ENCODE data around the gene PIK3C3.
"Not testable (repeated sequence)": the region's sequence is repeated elsewhere in the genome, so short reads cannot be mapped to it uniquely, and the experiment has no call there.

The PIK3C3 gene

GRCh38 chr18:42005782-42006181 is 50.7 kb downstream of the PIK3C3 start:
- Histone ChIP-seq H4K20me1 (ENCODE audit: control insufficient read depth, insufficient read depth, low read depth, low read length) (no peaks in the 10 kb centered on the region), H3K4me2 (ENCODE audit: low read length) (no peak overlapping the region), H3K79me2 (ENCODE audit: control insufficient read depth, low read length) (no peaks in the 10 kb centered on the region), H3K9me2 (replicated peaks; ENCODE audit: control insufficient read depth, low read length) (no peaks in the 10 kb centered on the region), H3K27ac (ENCODE audit: low read depth, low read length) (no peak overlapping the region), H3K36me3 (ENCODE audit: control insufficient read depth, low read length) (peaks cover 17% of the 10 kb centered on the region), H3F3A (ENCODE audit: control insufficient read depth, insufficient read depth) (no peaks in the 10 kb centered on the region), H3K4me3 (ENCODE audit: low read length) (no peak overlapping the region), H3K4me1 (ENCODE audit: control insufficient read depth, low read length) (no peaks in the 10 kb centered on the region), H3K27me3 (ENCODE audit: control insufficient read depth, low read length) (no peaks in the 10 kb centered on the region), H3K9me3 (ENCODE audit: control insufficient read depth, insufficient read depth, low read length) (no peaks in the 10 kb centered on the region)
- no peak for TF ChIP-seq CTCF (IDR thresholded peaks at IDR 0.05; ENCODE audit: low read depth, low read length, poor library complexity, severe bottlenecking)
- TF ChIP-seq EZH2phosphoT487 (IDR thresholded peaks at IDR 0.05; ENCODE audit: borderline replicate concordance, low read length): no peak

GRCh38 chr18:42009457-42009856 is 54.4 kb downstream of the PIK3C3 start:
- H4K20me1 ChIP-seq (ENCODE audit: control insufficient read depth, insufficient read depth, low read depth, low read length); H3K27me3 ChIP-seq (ENCODE audit: control insufficient read depth, low read length); H3K79me2 ChIP-seq (ENCODE audit: control insufficient read depth, low read length); H3K4me1 ChIP-seq (ENCODE audit: control insufficient read depth, low read length); H3K9me2 ChIP-seq (replicated peaks; ENCODE audit: control insufficient read depth, low read length); H3F3A ChIP-seq (ENCODE audit: control insufficient read depth, insufficient read depth); H3K4me3 ChIP-seq (ENCODE audit: low read length); H3K9me3 ChIP-seq (ENCODE audit: control insufficient read depth, insufficient read depth, low read length); H3K4me2 ChIP-seq (ENCODE audit: low read length); H3K27ac ChIP-seq (ENCODE audit: low read depth, low read length): not testable (repeated sequence)
- peaks cover 15% of the 10 kb centered on the region for H3K36me3 ChIP-seq (ENCODE audit: control insufficient read depth, low read length)

GRCh38 chr18:42011053-42011452 is 56.0 kb downstream of the PIK3C3 start:
- Histone ChIP-seq H3K27me3 (ENCODE audit: control insufficient read depth, low read length) (no peaks in the 10 kb centered on the region), H3F3A (ENCODE audit: control insufficient read depth, insufficient read depth) (no peaks in the 10 kb centered on the region), H3K4me3 (ENCODE audit: low read length) (no peak overlapping the region), H3K27ac (ENCODE audit: low read depth, low read length) (no peak overlapping the region), H3K4me2 (ENCODE audit: low read length) (no peak overlapping the region), H4K20me1 (ENCODE audit: control insufficient read depth, insufficient read depth, low read depth, low read length) (no peaks in the 10 kb centered on the region), H3K4me1 (ENCODE audit: control insufficient read depth, low read length) (no peaks in the 10 kb centered on the region), H3K36me3 (ENCODE audit: control insufficient read depth, low read length) (peaks cover 12% of the 10 kb centered on the region), H3K79me2 (ENCODE audit: control insufficient read depth, low read length) (no peaks in the 10 kb centered on the region), H3K9me2 (replicated peaks; ENCODE audit: control insufficient read depth, low read length) (no peaks in the 10 kb centered on the region), H3K9me3 (ENCODE audit: control insufficient read depth, insufficient read depth, low read length) (no peaks in the 10 kb centered on the region)
- TF ChIP-seq EZH2phosphoT487 (IDR thresholded peaks at IDR 0.05; ENCODE audit: borderline replicate concordance, low read length) (no peak), CTCF (IDR thresholded peaks at IDR 0.05; ENCODE audit: low read depth, low read length, poor library complexity, severe bottlenecking) (no peak)

- no peak overlapping the region for H3K4me3 ChIP-seq (ENCODE audit: low read length)
- no peaks in the 10 kb centered on the region for H3K9me3 ChIP-seq (ENCODE audit: control insufficient read depth, insufficient read depth, low read length)
- H3K4me1 ChIP-seq (ENCODE audit: control insufficient read depth, low read length): no peaks in the 10 kb centered on the region
- no peaks in the 10 kb centered on the region for H3K9me2 ChIP-seq (replicated peaks; ENCODE audit: control insufficient read depth, low read length)
- no peak overlapping the region for H3K27ac ChIP-seq (ENCODE audit: low read depth, low read length)
- no peaks in the 10 kb centered on the region for H3K27me3 ChIP-seq (ENCODE audit: control insufficient read depth, low read length)
- H3K4me2 ChIP-seq (ENCODE audit: low read length): no peak overlapping the region
- no peaks in the 10 kb centered on the region for H4K20me1 ChIP-seq (ENCODE audit: control insufficient read depth, insufficient read depth, low read depth, low read length)
- H3K36me3 ChIP-seq (ENCODE audit: control insufficient read depth, low read length): peaks cover 17% of the 10 kb centered on the region
- no peaks in the 10 kb centered on the region for H3K79me2 ChIP-seq (ENCODE audit: control insufficient read depth, low read length)
- no peaks in the 10 kb centered on the region for H3F3A ChIP-seq (ENCODE audit: control insufficient read depth, insufficient read depth)
- TF ChIP-seq EZH2phosphoT487 (IDR thresholded peaks at IDR 0.05; ENCODE audit: borderline replicate concordance, low read length) (no peak), CTCF (IDR thresholded peaks at IDR 0.05; ENCODE audit: low read depth, low read length, poor library complexity, severe bottlenecking) (no peak)
These were observed 63.8 kb downstream of the PIK3C3 start for GRCh38 chr18:42018831-42019230.
